ENCODE measurements around the gene PLD2. TPM values are rescaled to one million over a fixed set of nuclear protein-coding genes. Genes with fewer than 3 reads are reported as not detected.
"Not testable (repeated sequence)": the region's sequence is repeated elsewhere in the genome, so short reads cannot be mapped to it uniquely, and the experiment has no call there.

The PLD2 gene
- polyA plus RNA-seq, 4 donors: 30.5 to 52.9 (median 43.5) TPM

DNA sequence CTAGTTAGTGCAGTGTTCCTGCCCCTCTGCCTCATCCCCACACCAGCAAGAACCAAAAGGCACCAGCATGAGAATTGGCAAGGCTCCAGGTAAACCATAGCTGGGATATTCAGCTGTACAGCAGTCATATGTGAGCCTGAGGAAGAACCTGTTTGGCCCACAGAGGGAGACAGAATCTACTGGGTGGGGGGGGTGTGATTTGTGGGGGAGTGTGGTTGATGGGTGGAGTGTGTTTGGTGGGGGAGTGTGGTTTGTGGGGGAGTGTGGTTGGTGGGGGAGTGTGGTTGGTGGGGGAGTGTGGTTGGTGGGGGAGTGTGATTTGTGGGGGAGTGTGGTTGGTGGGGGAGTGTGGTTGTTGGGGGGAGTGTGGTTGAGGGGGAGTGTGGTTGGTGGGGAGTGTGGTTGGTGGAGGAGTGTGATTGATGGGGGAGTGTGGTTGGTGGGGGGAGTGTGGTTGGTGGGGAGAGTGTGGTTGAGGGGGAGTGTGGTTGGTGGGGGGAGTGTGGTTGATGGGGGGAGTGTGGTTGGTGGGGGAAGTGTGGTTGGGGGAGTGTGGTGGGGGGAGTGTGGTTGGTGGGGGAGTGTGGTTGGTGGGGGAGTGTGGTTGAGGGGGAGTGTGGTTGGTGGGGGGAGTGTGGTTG lies 45.7 kb downstream of the PLD2 start:
- DNase-seq (ENCODE audit: low read depth in 4 of 4, low spot score in 2 of 4): no peak

GRCh38 chr17:4853208-4853671 lies 46.3 kb downstream of the PLD2 start:
- no peak for DNase-seq (ENCODE audit: low read depth in 4 of 4, low spot score in 2 of 4)

- DNase-seq (ENCODE audit: low read depth in 4 of 4, low spot score in 2 of 4): no peak
These were observed 47.2 kb downstream of the PLD2 start for GRCh38 chr17:4854111-4854681.

DNA sequence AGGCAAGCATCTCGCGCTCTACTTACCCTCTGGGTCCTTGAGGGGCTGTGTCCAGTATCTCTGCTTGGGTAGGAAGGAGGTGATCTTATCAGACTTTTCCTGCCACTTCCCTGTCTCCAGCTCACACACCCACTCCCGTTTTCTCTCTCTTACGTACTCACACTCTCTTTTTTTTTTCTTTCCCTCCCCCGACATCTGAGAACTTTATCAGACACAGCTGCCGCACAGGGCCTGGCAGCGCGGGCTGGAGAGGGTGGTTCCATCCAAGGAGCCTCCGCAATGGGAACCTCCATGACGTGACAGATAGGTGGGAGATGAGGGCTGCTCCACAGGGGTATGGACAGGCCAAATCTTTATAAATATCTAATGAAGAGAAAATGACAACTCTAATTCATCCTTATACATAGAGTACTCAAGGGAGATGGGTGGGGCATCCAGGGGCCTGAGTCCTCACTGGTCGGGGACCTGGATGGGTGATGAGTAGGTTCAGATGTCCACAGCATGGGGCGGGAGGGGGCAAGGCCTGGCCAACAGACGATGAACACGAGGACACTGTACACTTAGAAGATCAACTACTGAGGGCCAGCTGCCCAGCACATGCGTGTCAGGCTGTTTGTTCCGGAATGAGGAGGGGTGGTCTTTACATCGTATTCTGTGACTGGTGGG lies 49.5 kb downstream of the PLD2 start:
- DNase-seq (ENCODE audit: low read depth in 4 of 4, low spot score in 2 of 4): no peak

DNA sequence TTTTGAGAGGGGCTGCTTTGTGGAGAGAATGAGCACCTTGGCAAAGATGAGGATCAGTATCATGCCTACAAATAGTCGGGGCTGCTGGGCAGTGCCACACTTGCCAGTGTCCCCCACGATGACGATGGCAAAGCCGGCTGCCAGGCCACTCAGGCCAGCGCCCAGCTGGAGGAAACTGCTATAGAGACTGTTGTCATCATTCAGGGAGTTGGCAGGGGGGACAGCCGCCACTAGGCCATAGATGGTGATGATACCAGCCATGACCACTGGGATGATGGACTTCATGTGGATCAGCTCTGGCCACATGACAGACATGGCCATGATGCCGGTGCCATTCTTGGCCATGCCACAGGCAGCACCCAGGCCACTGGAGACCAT lies 50.0 kb downstream of the PLD2 start:
- no peak for DNase-seq (ENCODE audit: low read depth in 4 of 4, low spot score in 2 of 4)

DNA sequence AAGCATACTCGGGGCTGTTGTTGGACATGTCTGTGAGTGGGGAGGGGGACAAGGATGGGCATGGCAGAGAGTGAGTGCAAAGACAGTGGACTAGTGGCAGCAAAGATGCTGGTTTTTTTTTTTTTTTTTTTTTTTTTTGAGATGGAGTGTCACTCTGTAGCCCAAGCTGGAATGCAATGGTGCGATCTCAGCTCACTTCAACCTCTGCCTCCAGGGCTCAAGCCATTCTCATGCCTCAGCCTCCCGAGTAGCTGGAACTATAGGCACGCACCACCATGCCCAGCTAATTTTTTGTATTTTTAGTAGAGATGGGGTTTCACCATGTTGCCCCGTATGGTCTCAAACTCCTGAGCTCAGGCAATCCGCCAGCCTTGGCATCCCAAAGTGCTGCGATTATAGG lies 50.4 kb downstream of the PLD2 start:
- not testable (repeated sequence) for DNase-seq (ENCODE audit: low read depth in 4 of 4, low spot score in 2 of 4)

DNA sequence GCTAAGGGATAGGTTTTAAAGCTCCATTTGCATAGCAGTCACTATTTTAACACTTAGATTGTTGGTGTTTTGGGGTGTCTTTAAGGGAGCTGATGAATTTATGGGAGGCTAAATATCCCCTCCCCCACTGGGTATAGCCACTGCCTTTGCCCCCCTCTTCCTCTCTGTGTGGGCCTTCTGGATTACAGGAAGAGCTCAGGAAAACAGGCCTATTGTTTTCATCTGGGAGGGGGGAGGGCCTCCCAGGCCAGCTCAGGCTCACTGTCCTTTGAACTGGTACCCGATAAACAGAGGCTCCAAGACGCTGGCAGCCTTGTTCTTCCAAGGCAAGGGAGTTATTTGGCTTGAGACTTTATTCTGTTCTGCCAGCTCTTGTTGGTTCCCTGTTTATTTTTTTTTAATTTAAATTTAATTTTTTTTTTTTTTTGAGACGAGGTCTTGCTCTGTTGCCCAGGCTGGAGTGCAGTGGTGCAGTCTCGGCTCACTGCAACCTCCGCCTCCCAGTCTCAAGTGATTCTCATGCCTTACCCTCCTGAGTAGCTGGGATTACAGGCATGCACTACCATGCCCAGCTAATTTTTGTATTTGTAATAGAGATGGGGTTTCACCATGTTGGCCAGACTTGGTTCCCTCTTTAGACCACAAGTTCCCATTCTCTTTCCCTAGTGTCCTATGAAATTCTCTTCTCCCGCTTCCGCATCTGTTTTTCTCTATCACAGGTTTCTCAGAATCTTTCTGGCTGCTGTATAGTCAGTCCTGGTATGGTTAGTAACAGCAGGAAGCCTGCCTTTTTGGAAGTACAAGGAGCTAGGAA lies 51.3 kb downstream of the PLD2 start:
- no peak for DNase-seq (ENCODE audit: low read depth in 4 of 4, low spot score in 2 of 4)

- no peak for DNase-seq (ENCODE audit: low read depth in 4 of 4, low spot score in 2 of 4)
These were observed 51.9 kb downstream of the PLD2 start for GRCh38 chr17:4858882-4859260.

GRCh38 chr17:4859816-4860625 lies 53.1 kb downstream of the PLD2 start:
- DNase-seq (ENCODE audit: low read depth in 4 of 4, low spot score in 2 of 4): no peak

- DNase-seq (ENCODE audit: low read depth in 4 of 4, low spot score in 2 of 4): no peak
These were observed 53.7 kb downstream of the PLD2 start for GRCh38 chr17:4860651-4861050.

GRCh38 chr17:4861052-4861451 lies 54.1 kb downstream of the PLD2 start:
- DNase-seq (ENCODE audit: low read depth in 4 of 4, low spot score in 2 of 4): no peak

DNA sequence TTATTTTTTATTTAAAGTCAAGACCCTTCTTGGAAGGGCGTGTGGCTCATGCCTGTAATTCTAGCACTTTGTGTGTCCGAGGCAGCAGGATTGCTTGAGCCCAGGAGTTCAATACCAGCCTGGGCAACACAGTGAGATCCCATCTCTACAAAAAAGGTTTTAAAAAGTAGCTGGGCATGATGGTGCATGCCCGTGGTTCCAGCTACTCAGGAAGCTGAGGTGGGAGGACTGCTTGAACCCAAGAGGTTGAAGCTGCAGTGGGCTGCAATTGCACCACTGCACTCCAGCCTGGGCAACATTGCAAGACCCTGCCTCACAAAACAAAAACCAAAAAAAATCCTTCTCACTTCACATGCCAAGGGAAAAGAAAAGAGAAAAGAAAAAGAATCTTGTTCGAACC lies 55.8 kb downstream of the PLD2 start:
- DNase-seq (ENCODE audit: low read depth in 4 of 4, low spot score in 2 of 4): no peak

- DNase-seq (ENCODE audit: low read depth in 4 of 4, low spot score in 2 of 4): no peak
These were observed 56.4 kb downstream of the PLD2 start for GRCh38 chr17:4863321-4863720.

- not testable (repeated sequence) for DNase-seq (ENCODE audit: low read depth in 4 of 4, low spot score in 2 of 4)
These were observed 60.6 kb downstream of the PLD2 start for GRCh38 chr17:4867535-4867934.

GRCh38 chr17:4869058-4869998 lies 62.4 kb downstream of the PLD2 start:
- not testable (repeated sequence) for DNase-seq (ENCODE audit: low read depth in 4 of 4, low spot score in 2 of 4)

GRCh38 chr17:4870855-4871254 lies 63.9 kb downstream of the PLD2 start:
- no peak for DNase-seq (ENCODE audit: low read depth in 4 of 4, low spot score in 2 of 4)

- DNase-seq (ENCODE audit: low read depth in 4 of 4, low spot score in 2 of 4): no peak
These were observed 65.8 kb downstream of the PLD2 start for GRCh38 chr17:4872786-4873185.
